Body of pancreas (tissue), 4 donors: ENCODE data around the gene AGPAT4.

Source experiments
- POLR2A ChIP-seq, 3 donors: fragments of 450-650 bp; IDR thresholded peaks; one replicate each; pipeline ENCODE4 v1.6.1; 2016; ENCODE audit warnings: antibody characterized with exemption in 3 of 3, mild to moderate bottlenecking in 2 of 3
- TF ChIP-seq, protein P1 (sequence below), 7 experiments: fragments of 450-650 bp in 4 of 7; fragments of 200-600 bp in 3 of 7; sonication (generic) in 3 of 7; IDR thresholded peaks; one replicate each; pipeline ENCODE4 v1.5.1; 2016 to 2019; ENCODE audit warnings: antibody characterized with exemption in 7 of 7

- no peak for TF ChIP-seq POLR2A (IDR thresholded peaks at IDR 0.05)
- TF ChIP-seq, protein P1, sequence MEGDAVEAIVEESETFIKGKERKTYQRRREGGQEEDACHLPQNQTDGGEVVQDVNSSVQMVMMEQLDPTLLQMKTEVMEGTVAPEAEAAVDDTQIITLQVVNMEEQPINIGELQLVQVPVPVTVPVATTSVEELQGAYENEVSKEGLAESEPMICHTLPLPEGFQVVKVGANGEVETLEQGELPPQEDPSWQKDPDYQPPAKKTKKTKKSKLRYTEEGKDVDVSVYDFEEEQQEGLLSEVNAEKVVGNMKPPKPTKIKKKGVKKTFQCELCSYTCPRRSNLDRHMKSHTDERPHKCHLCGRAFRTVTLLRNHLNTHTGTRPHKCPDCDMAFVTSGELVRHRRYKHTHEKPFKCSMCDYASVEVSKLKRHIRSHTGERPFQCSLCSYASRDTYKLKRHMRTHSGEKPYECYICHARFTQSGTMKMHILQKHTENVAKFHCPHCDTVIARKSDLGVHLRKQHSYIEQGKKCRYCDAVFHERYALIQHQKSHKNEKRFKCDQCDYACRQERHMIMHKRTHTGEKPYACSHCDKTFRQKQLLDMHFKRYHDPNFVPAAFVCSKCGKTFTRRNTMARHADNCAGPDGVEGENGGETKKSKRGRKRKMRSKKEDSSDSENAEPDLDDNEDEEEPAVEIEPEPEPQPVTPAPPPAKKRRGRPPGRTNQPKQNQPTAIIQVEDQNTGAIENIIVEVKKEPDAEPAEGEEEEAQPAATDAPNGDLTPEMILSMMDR (IDR thresholded peaks at IDR 0.05) = no peak
These were observed 55.6 kb downstream of the AGPAT4 start for GRCh38 chr6:161218222-161218621.
